K562 (cell line): ENCODE measurements around the gene UAP1. TPM values are rescaled to one million over a fixed set of nuclear protein-coding genes. Genes with fewer than 3 reads are reported as not detected.

Experiments used
- ATAC-seq: fragments of 200-7000 bp; cut with Tn5 transposase; 3 replicates; pipeline ENCODE4 v1.9.1; 2020; ENCODE audit warnings: moderate library complexity
- BruUV-seq: library from RNA; stranded (reverse); fragments of 400-500 nt; replicated peaks from 2 replicates; lab custom pipeline; 2021; lab: Mats Ljungman, UMichigan
- CTCF ChIA-PET: fragments of 300-600 bp; formaldehyde crosslinking; extraction: SDS; loops from one replicate; lab custom pipeline; 2021; ENCODE audit warnings: low intra/inter-chr PET ratio; lab: Yijun Ruan, JAX
- POLR2A ChIA-PET: fragments of 300-600, 350-650 bp; sonication (Branson Sonifier 250); formaldehyde crosslinking; extraction: SDS; loops from one replicate; lab custom pipeline; 2021; ENCODE audit warnings: antibody characterized with exemption, inconsistent platforms; lab: Yijun Ruan, JAX
- DNase-seq, 4 experiments: peaks; one replicate each; pipeline versions ENCODE4 v3.0.0 to v3.0.0-alpha.2; 2011 to 2018; ENCODE audit warnings: low spot score in 3 of 4, mixed read lengths in 3 of 4; ENCODE audit errors: extremely low read depth in 1 of 4
- FAIRE-seq: peaks from 2 replicates; lab custom pipeline; 2011; peaks lifted over from hg19 to GRCh38; lab: Jason Lieb, UNC
- H2AFZ ChIP-seq: 2 replicates; pipeline ENCODE4 v1.6.0; 2011; ENCODE audit warnings: low read depth, low read length, control low read depth, inconsistent platforms
- H3K27ac ChIP-seq: fragments of 200-600 bp; 3 replicates; pipeline ENCODE4 v1.8.0; 2011; ENCODE audit warnings: low read depth, mild to moderate bottlenecking, control low read depth, inconsistent platforms, low read length, moderate library complexity, mixed read lengths; ENCODE audit errors: extremely low read depth
- H3K27me3 ChIP-seq, 2 experiments: fragments of 300-600 bp in 1 of 2; 2 replicates in 1 of 2; 3 replicates in 1 of 2; pipeline versions ENCODE4 v1.6.0 to v1.8.0; 2011; ENCODE audit warnings: inconsistent platforms in 2 of 2, low read length in 2 of 2, mild to moderate bottlenecking in 1 of 2, mixed read lengths in 1 of 2, moderate library complexity in 1 of 2; ENCODE audit not compliant: control insufficient read depth in 2 of 2, insufficient read depth in 2 of 2
- H3K36me3 ChIP-seq: fragments of 300-600 bp; 3 replicates; pipeline ENCODE4 v1.8.0; 2011; ENCODE audit warnings: mild to moderate bottlenecking, low read length, inconsistent platforms; ENCODE audit not compliant: control insufficient read depth, insufficient read depth
- H3K4me1 ChIP-seq, 2 experiments: fragments of 200-600 bp in 1 of 2; replicated peaks in 1 of 2; 2 replicates in 1 of 2; 3 replicates in 1 of 2; pipeline versions ENCODE4 v1.5.1 to v1.8.0; 2011; ENCODE audit warnings: inconsistent platforms in 2 of 2, low read length in 2 of 2, mild to moderate bottlenecking in 1 of 2, mixed read lengths in 1 of 2, moderate library complexity in 1 of 2; ENCODE audit not compliant: control insufficient read depth in 2 of 2, insufficient read depth in 2 of 2
- H3K4me2 ChIP-seq: 2 replicates; pipeline ENCODE4 v1.6.1; 2011; ENCODE audit warnings: low read length, control low read depth, inconsistent platforms, mixed read lengths; ENCODE audit not compliant: insufficient read depth
- H3K4me3 ChIP-seq: fragments of 200-600 bp; sonication (generic), shearing (Covaris generic); 2 replicates; pipeline ENCODE4 v1.5.1; 2016; ENCODE audit warnings: control low read depth, inconsistent platforms
- H3K79me2 ChIP-seq: fragments of 200-600 bp; 3 replicates; pipeline ENCODE4 v1.8.0; 2011; ENCODE audit warnings: low read length, inconsistent platforms; ENCODE audit not compliant: control insufficient read depth, insufficient read depth
- H3K9ac ChIP-seq, 2 experiments: 2 replicates each; pipeline versions ENCODE4 v1.6.0 to v1.6.1; 2011; ENCODE audit warnings: low read depth in 2 of 2, low read length in 2 of 2, control low read depth in 1 of 2, inconsistent platforms in 1 of 2, mild to moderate bottlenecking in 1 of 2, mixed read lengths in 1 of 2; ENCODE audit not compliant: insufficient read depth in 1 of 2
- H3K9me1 ChIP-seq: one replicate; pipeline ENCODE4 v1.6.0; 2011; ENCODE audit warnings: inconsistent platforms, mild to moderate bottlenecking, low read length, moderate library complexity; ENCODE audit not compliant: control insufficient read depth, insufficient read depth
- H3K9me3 ChIP-seq: replicated peaks from 2 replicates; pipeline ENCODE4 v1.5.1; 2011; ENCODE audit warnings: low read depth, low read length, inconsistent platforms; ENCODE audit not compliant: control insufficient read depth, insufficient read depth
- H4K20me1 ChIP-seq: replicated peaks from 2 replicates; pipeline ENCODE4 v1.6.1; 2011; ENCODE audit warnings: low read length, inconsistent platforms, mixed read lengths; ENCODE audit not compliant: control insufficient read depth, insufficient read depth
- MECOM ChIP-seq: fragments of 250-450 bp; sonication (Bioruptor Pico); IDR thresholded peaks from 2 replicates; pipeline ENCODE4 v1.8.0; 2022; ENCODE audit warnings: inconsistent platforms
- WGBS: fragments of 100-300 bp; shearing (Covaris generic); methylation state at CpG from one replicate; pipeline ENCODE4 v1.1.6; 2016; ENCODE audit warnings: low coverage, mixed read lengths; ENCODE audit not compliant: insufficient coverage; ENCODE audit errors: missing lambda C conversion rate; 5-methylcytosine and 5-hydroxymethylcytosine counted together
- in situ Hi-C: fragments of 300-500 bp; cut with MboI; formaldehyde crosslinking; loops from 4 replicates; pipeline ENCODE4 v1.15.0; 2018; ENCODE audit warnings: inconsistent platforms, mixed read lengths
- intact Hi-C: fragments of 100-400 bp; cut with micrococcal nuclease; formaldehyde crosslinking; loops from 2 replicates; pipeline ENCODE4 v1.14.2; 2022
- polyA plus RNA-seq, 8 experiments: library from polyadenylated mRNA; depleted of rRNA in 4 of 8; stranded (reverse) in 5 of 8; unstranded in 3 of 8; fragments of >200 nt; fragmentation: Nextera tagmentation in 2 of 8; fragmentation: Illumina TruSeq in 1 of 8; extraction: Ambion mirVana in 2 of 8; extraction: Trizol in 1 of 8; gene quantifications; 2 replicates each; pipeline versions ENCODE4 v1.2.1 to v1.2.3, GENCODE V29; 2011 to 2014; ENCODE audit warnings: inconsistent platforms in 1 of 8, missing spikeins in 1 of 8
- total RNA-seq, 7 experiments: library from RNA; depleted of rRNA in 6 of 7; stranded (reverse); fragments of >200 nt in 6 of 7; fragmentation: Illumina TruSeq in 2 of 7; extraction: Trizol in 2 of 7; gene quantifications; 2 replicates each; pipeline versions ENCODE4 v1.2.1 to v1.2.3, GENCODE V29; 2011 to 2021; ENCODE audit warnings: low replicate concordance in 1 of 7
- TF ChIP-seq, protein P1 (sequence below): sonication (generic); formaldehyde crosslinking; IDR thresholded peaks from 2 replicates; pipeline ENCODE4 v1.8.0; 2023; ENCODE audit warnings: mild to moderate bottlenecking, missing genetic modification reagents

The UAP1 gene
- total and polyA plus RNA-seq, 9 of the 15 experiments (the other 6 are each of a cell fraction or from before 2014, with no cell fraction given) = 182 to 317 (median 213) TPM

DNA sequence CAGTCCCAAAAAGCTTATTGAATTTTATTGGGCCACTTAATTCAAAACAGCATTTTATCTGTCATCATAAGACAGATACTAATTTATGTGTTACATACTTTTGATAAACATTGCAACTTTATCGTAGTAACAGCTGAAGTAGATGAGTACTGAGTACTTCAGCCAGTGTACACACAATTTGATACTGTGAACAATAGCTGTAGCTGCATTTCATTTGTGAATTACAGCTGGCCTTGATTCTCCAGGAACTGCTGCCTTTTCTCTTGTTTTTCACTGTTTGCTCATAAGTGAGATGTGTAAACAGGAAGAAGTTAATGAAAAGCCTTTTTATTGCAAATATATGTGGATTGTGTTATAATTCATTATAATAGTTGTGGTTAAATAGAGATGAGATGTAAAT is 10.2 kb downstream of the UAP1 start:
- no peak for TF ChIP-seq MECOM (CRISPR knock-in tag)
- TF ChIP-seq, protein P1, sequence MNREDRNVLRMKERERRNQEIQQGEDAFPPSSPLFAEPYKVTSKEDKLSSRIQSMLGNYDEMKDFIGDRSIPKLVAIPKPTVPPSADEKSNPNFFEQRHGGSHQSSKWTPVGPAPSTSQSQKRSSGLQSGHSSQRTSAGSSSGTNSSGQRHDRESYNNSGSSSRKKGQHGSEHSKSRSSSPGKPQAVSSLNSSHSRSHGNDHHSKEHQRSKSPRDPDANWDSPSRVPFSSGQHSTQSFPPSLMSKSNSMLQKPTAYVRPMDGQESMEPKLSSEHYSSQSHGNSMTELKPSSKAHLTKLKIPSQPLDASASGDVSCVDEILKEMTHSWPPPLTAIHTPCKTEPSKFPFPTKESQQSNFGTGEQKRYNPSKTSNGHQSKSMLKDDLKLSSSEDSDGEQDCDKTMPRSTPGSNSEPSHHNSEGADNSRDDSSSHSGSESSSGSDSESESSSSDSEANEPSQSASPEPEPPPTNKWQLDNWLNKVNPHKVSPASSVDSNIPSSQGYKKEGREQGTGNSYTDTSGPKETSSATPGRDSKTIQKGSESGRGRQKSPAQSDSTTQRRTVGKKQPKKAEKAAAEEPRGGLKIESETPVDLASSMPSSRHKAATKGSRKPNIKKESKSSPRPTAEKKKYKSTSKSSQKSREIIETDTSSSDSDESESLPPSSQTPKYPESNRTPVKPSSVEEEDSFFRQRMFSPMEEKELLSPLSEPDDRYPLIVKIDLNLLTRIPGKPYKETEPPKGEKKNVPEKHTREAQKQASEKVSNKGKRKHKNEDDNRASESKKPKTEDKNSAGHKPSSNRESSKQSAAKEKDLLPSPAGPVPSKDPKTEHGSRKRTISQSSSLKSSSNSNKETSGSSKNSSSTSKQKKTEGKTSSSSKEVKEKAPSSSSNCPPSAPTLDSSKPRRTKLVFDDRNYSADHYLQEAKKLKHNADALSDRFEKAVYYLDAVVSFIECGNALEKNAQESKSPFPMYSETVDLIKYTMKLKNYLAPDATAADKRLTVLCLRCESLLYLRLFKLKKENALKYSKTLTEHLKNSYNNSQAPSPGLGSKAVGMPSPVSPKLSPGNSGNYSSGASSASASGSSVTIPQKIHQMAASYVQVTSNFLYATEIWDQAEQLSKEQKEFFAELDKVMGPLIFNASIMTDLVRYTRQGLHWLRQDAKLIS (CRISPR knock-in tag) = 0 out of 2 replicates have a peak, but pooled peaks have one; percentile 31
- TF ChIP-seq, all 486 proteins: peak for 1
- Histone ChIP-seq H3K9me3 (no peaks in the 10 kb centered on the region), H3K27me3 (no peaks in the 10 kb centered on the region), H3K4me3 (no peak overlapping the region), H3K4me1 (peaks cover 0 to 27% of the 10 kb centered on the region in 2 experiments; a peak in 3 of 5 replicates), H3K9me1 (no peaks in the 10 kb centered on the region), H2AFZ (no peak overlapping the region), H3K4me2 (no peak overlapping the region), H3K27ac (no peak overlapping the region), H3K79me2 (peaks cover 98% of the 10 kb centered on the region), H3K9ac (no peak overlapping the region), H4K20me1 (peaks cover 5% of the 10 kb centered on the region; the same call in 1 of the 2 replicates), H3K36me3 (peaks cover 85% of the 10 kb centered on the region)
- ATAC-seq (no peak), DNase-seq (no peak), FAIRE-seq (no peak)
- intact Hi-C loops (no loop called here), in situ Hi-C loops (no loop called here)
- 75% methylated on average over 1 of the region's 1 CpG for WGBS
- ChIA-PET POLR2A (interaction anchor here (0.6 to 1.9 kb wide), 3 partner anchors 9 to 22 kb away, joined by 3 to 8 read pairs (median 4); partner anchors contain the start of gene UAP1), CTCF (no interaction called here)
- BruUV-seq = no TSS peak
